ENCODE measurements around the gene SYNC. TPM values are rescaled to one million over a fixed set of nuclear protein-coding genes. Genes with fewer than 3 reads are reported as not detected.

Gene SYNC
- total and polyA plus RNA-seq, 2 of the 8 experiments (the other 6 are each of a cell fraction or from before 2014, with no cell fraction given): 0.06 to 0.17 TPM

GRCh38 chr1:32706491-32706890 lies 3.9 kb upstream of the SYNC start (continued):
- no peak for TF ChIP-seq TEAD4 (IDR thresholded peaks at IDR 0.05; ENCODE audit: low read depth, low read length)
